HCT116 (cell line): ENCODE measurements around the gene GBP2. TPM values are rescaled to one million over a fixed set of nuclear protein-coding genes. Genes with fewer than 3 reads are reported as not detected.

Experiments used
- ATAC-seq: fragments of 200-7000 bp; cut with Tn5 transposase; 2 replicates; pipeline ENCODE4 v1.9.1; 2020; ENCODE audit warnings: mild to moderate bottlenecking, moderate library complexity
- BruUV-seq: library from RNA; stranded (reverse); fragments of 400-500 nt; replicated peaks from 2 replicates; lab custom pipeline; 2021; lab: Mats Ljungman, UMichigan
- CTCF ChIA-PET: fragments of 300-600 bp; sonication (Branson Sonifier 250); formaldehyde crosslinking; loops from one replicate; lab custom pipeline; 2021; ENCODE audit warnings: antibody characterized with exemption; lab: Charles Lee
- POLR2A ChIA-PET: fragments of 300-600, 350-600 bp; sonication (Branson Sonifier 250); formaldehyde crosslinking; loops from one replicate; lab custom pipeline; 2021; ENCODE audit warnings: antibody characterized with exemption; lab: Charles Lee
- RAD21 ChIA-PET, 2 experiments: fragments of 300-600 bp; sonication (Branson Sonifier 250); formaldehyde crosslinking; loops; one replicate each; lab custom pipeline; 2023; ENCODE audit warnings: low total read pairs in 2 of 2; ENCODE audit not compliant: uncharacterized antibody in 2 of 2, unreplicated experiment in 2 of 2, low non-redundant PET in 1 of 2; lab: Charles Lee
- DNase-seq: peaks from one replicate; pipeline ENCODE4 v3.0.0-alpha.2; 2010; ENCODE audit warnings: low read depth, low spot score
- H2AFZ ChIP-seq: fragments of 200-600 bp; shearing (Covaris generic), sonication (generic); 2 replicates; pipeline ENCODE4 v1.6.1; 2017; ENCODE audit warnings: low read depth, mixed run types, mixed read lengths, antibody characterized with exemption, low read length; ENCODE audit not compliant: poor library complexity, severe bottlenecking
- H3K27ac ChIP-seq: 2 replicates; pipeline ENCODE4 v1.5.1; 2012; ENCODE audit warnings: low read depth, low read length
- H3K27me3 ChIP-seq: fragments of 200-600 bp; sonication (generic); 2 replicates; pipeline ENCODE4 v1.6.1; 2016; ENCODE audit warnings: mixed run types, low read length, mixed read lengths; ENCODE audit not compliant: insufficient read depth
- H3K36me3 ChIP-seq, 2 experiments: fragments of 200-500 bp in 1 of 2; fragments of 200-600 bp in 1 of 2; sonication (Bioruptor generic) in 1 of 2; sonication (generic) in 1 of 2; 2 replicates each; pipeline versions ENCODE4 v1.5.1 to v1.6.1; 2014 to 2016; ENCODE audit warnings: low read length in 2 of 2, inconsistent platforms in 1 of 2, mixed read lengths in 1 of 2, mixed run types in 1 of 2; ENCODE audit not compliant: insufficient read depth in 2 of 2, control insufficient read depth in 1 of 2
- H3K4me1 ChIP-seq, 2 experiments: fragments of 200-600 bp in 1 of 2; sonication (generic) in 1 of 2; 2 replicates each; pipeline versions ENCODE4 v1.5.1 to v1.6.1; 2012 to 2017; ENCODE audit warnings: low read length in 2 of 2, inconsistent platforms in 1 of 2, mild to moderate bottlenecking in 1 of 2, mixed read lengths in 1 of 2, mixed run types in 1 of 2, moderate library complexity in 1 of 2; ENCODE audit not compliant: insufficient read depth in 2 of 2, control insufficient read depth in 1 of 2
- H3K4me2 ChIP-seq: fragments of 200-600 bp; sonication (generic); 2 replicates; pipeline ENCODE4 v1.6.1; 2017; ENCODE audit warnings: mixed run types, low read length, mixed read lengths
- H3K4me3 ChIP-seq, 2 experiments: fragments of 200-600 bp in 1 of 2; sonication (generic) in 1 of 2; replicated peaks in 1 of 2; 2 replicates each; pipeline ENCODE4 v1.5.1; 2011 to 2016; ENCODE audit warnings: low read length in 2 of 2, control low read depth in 1 of 2, low read depth in 1 of 2, mild to moderate bottlenecking in 1 of 2, mixed read lengths in 1 of 2, mixed run types in 1 of 2
- H3K79me2 ChIP-seq: fragments of 200-600 bp; sonication (generic); 2 replicates; pipeline ENCODE4 v1.6.1; 2017; ENCODE audit warnings: mild to moderate bottlenecking, mixed run types, low read length, moderate library complexity, mixed read lengths; ENCODE audit not compliant: insufficient read depth
- H3K9ac ChIP-seq: fragments of 200-600 bp; sonication (generic); 2 replicates; pipeline ENCODE4 v1.6.1; 2016; ENCODE audit warnings: low read length, mixed read lengths
- H3K9me2 ChIP-seq: fragments of 200-600 bp; sonication (generic), shearing (Covaris generic); 2 replicates; pipeline ENCODE4 v1.6.1; 2017; ENCODE audit warnings: mixed run types, mild to moderate bottlenecking, moderate library complexity; ENCODE audit not compliant: insufficient read depth
- H3K9me3 ChIP-seq, 2 experiments: fragments of 200-500 bp in 1 of 2; fragments of 200-600 bp in 1 of 2; sonication (Bioruptor generic) in 1 of 2; sonication (generic) in 1 of 2; 2 replicates each; pipeline ENCODE4 v1.6.1; 2014 to 2017; ENCODE audit warnings: low read length in 2 of 2, mixed read lengths in 2 of 2, inconsistent platforms in 1 of 2, low read depth in 1 of 2, mild to moderate bottlenecking in 1 of 2, mixed run types in 1 of 2, moderate library complexity in 1 of 2; ENCODE audit not compliant: control insufficient read depth in 1 of 2, insufficient read depth in 1 of 2
- H4K20me1 ChIP-seq: fragments of 200-600 bp; sonication (generic), shearing (Covaris generic); 2 replicates; pipeline ENCODE4 v1.6.1; 2017; ENCODE audit warnings: mixed run types, mild to moderate bottlenecking, moderate library complexity; ENCODE audit not compliant: insufficient read depth
- ATF3 ChIP-seq: IDR thresholded peaks from 2 replicates; pipeline ENCODE4 v1.6.1; 2012
- CEBPB ChIP-seq: IDR thresholded peaks from 2 replicates; pipeline ENCODE4 v1.6.1; 2012; ENCODE audit warnings: low read depth
- CTCF ChIP-seq, 3 experiments: fragments of 200-600 bp in 1 of 3; sonication (generic) in 1 of 3; IDR thresholded peaks in 2 of 3; conservative IDR thresholded peaks in 1 of 3; 2 replicates each; pipeline ENCODE4 v1.5.1; 2012 to 2017; ENCODE audit warnings: low read depth in 2 of 3, low read length in 2 of 3, antibody characterized with exemption in 1 of 3, borderline replicate concordance in 1 of 3, control low read depth in 1 of 3, mild to moderate bottlenecking in 1 of 3, mixed read lengths in 1 of 3, mixed run types in 1 of 3, moderate library complexity in 1 of 3; ENCODE audit not compliant: insufficient read depth in 1 of 3
- ELF1 ChIP-seq: IDR thresholded peaks from 2 replicates; pipeline ENCODE4 v1.6.1; 2012; ENCODE audit warnings: low read depth, borderline replicate concordance
- EZH2 ChIP-seq: fragments of 200-600 bp; sonication (generic); IDR thresholded peaks from 2 replicates; pipeline ENCODE4 v1.6.1; 2017; ENCODE audit warnings: antibody characterized with exemption, mixed run types
- EZH2phosphoT487 ChIP-seq: fragments of 200-600 bp; IDR thresholded peaks from 2 replicates; pipeline ENCODE4 v1.6.1; 2018; ENCODE audit warnings: antibody characterized with exemption, borderline replicate concordance
- FOSL1 ChIP-seq: IDR thresholded peaks from 2 replicates; pipeline ENCODE4 v1.6.1; 2012; ENCODE audit warnings: low read depth
- POLR2A ChIP-seq: IDR thresholded peaks from 2 replicates; pipeline ENCODE4 v1.7.0; 2011; ENCODE audit warnings: borderline replicate concordance; ENCODE audit not compliant: insufficient read depth, insufficient read length; ENCODE audit errors: extremely low read depth
- SP1 ChIP-seq: IDR thresholded peaks from 2 replicates; pipeline ENCODE4 v1.6.1; 2012; ENCODE audit warnings: low read depth
- SRF ChIP-seq: IDR thresholded peaks from 2 replicates; pipeline ENCODE4 v1.6.1; 2012; ENCODE audit warnings: low read depth
- TCF7L2 ChIP-seq: IDR thresholded peaks from 2 replicates; pipeline ENCODE4 v1.7.0; 2011; ENCODE audit warnings: borderline replicate concordance, inconsistent platforms; ENCODE audit not compliant: insufficient read depth, insufficient read length; ENCODE audit errors: extremely low read depth
- YY1 ChIP-seq: IDR thresholded peaks from 2 replicates; pipeline ENCODE4 v1.6.1; 2011; ENCODE audit warnings: low read length, low read depth, moderate library complexity, mild to moderate bottlenecking; ENCODE audit not compliant: insufficient replicate concordance; ENCODE audit errors: extremely low read depth
- ZFX ChIP-seq: fragments of 450-650 bp; IDR thresholded peaks from 2 replicates; pipeline ENCODE4 v1.6.1; 2017
- ZNF274 ChIP-seq: fragments of 200-500 bp; sonication (Bioruptor generic); IDR thresholded peaks from 2 replicates; pipeline ENCODE4 v1.6.1; 2014; ENCODE audit warnings: mild to moderate bottlenecking, low read depth, low read length, inconsistent platforms
- intact Hi-C: fragments of 100-400 bp; cut with micrococcal nuclease; formaldehyde crosslinking; loops from 2 replicates; pipeline ENCODE4 v1.10.0; 2022
- total RNA-seq: library from RNA; stranded (reverse); gene quantifications from one replicate; pipeline ENCODE4 v1.2.1, GENCODE V29; 2021; ENCODE audit not compliant: unreplicated experiment

The GBP2 gene
- total RNA-seq, 1 experiment from 2014 or later = 0.98 TPM

- CTCF ChIA-PET = no interaction called here
- no peak overlapping the region for H2AFZ ChIP-seq
- H4K20me1 ChIP-seq = no peaks in the 10 kb centered on the region
- no peak overlapping the region for H3K4me2 ChIP-seq
- POLR2A ChIA-PET = no interaction called here
- intact Hi-C loops = no loop called here
- TF ChIP-seq ZNF274 = no peak
- TF ChIP-seq SP1 = no peak
- no peak for TF ChIP-seq EZH2phosphoT487
- H3K9ac ChIP-seq = no peak overlapping the region
- no peaks in the 10 kb centered on the region for H3K36me3 ChIP-seq
- no peak overlapping the region for H3K27ac ChIP-seq
- H3K9me2 ChIP-seq = no peaks in the 10 kb centered on the region
- no peaks in the 10 kb centered on the region for H3K79me2 ChIP-seq
- RAD21 ChIA-PET = no interaction called here
- H3K4me1 ChIP-seq = no peaks in the 10 kb centered on the region
- peaks cover 0 to 5% of the 10 kb centered on the region in 2 experiments; a peak in 2 of 4 replicates for H3K9me3 ChIP-seq
- no peaks in the 10 kb centered on the region for H3K27me3 ChIP-seq
- no TSS peak for BruUV-seq
- ATAC-seq (no peak), DNase-seq (no peak)
- no peak overlapping the region for H3K4me3 ChIP-seq
Measured at GRCh38 chr1:89098857-89099256, 27.1 kb downstream of the GBP2 start.

- BruUV-seq = no TSS peak
- RAD21 ChIA-PET = no interaction called here
- intact Hi-C loops = no loop called here
Measured at GRCh38 chr1:89095737-89096136, 30.2 kb downstream of the GBP2 start.

More at GRCh38 chr1:89095737-89096136, 30.2 kb downstream of the GBP2 start:
- Histone ChIP-seq H3K9me2 (no peaks in the 10 kb centered on the region), H3K4me3 (no peak overlapping the region), H3K27me3 (no peaks in the 10 kb centered on the region), H3K79me2 (no peaks in the 10 kb centered on the region), H3K4me1 (no peaks in the 10 kb centered on the region), H3K27ac (no peak overlapping the region), H3K9ac (no peak overlapping the region), H3K4me2 (no peak overlapping the region), H3K9me3 (peaks cover 0 to 5% of the 10 kb centered on the region in 2 experiments; a peak in 2 of 4 replicates), H2AFZ (no peak overlapping the region), H3K36me3 (no peaks in the 10 kb centered on the region), H4K20me1 (no peaks in the 10 kb centered on the region)
- DNase-seq (no peak), ATAC-seq (no peak)
- TF ChIP-seq EZH2 = no peak
- TF ChIP-seq SRF = no peak
- TF ChIP-seq SP1 = no peak
- TF ChIP-seq ELF1 = no peak
- no peak for TF ChIP-seq ATF3
- no peak for TF ChIP-seq POLR2A
- no peak for TF ChIP-seq FOSL1
- no peak for TF ChIP-seq ZFX
- no peak for TF ChIP-seq ZNF274
- TF ChIP-seq YY1 = no peak
- no peak for TF ChIP-seq TCF7L2
- TF ChIP-seq CEBPB = no peak
- TF ChIP-seq CTCF (IDR thresholded peaks at IDR 0.05 in 2 of 3, conservative IDR thresholded peaks at IDR 0.05 in 1 of 3; ENCODE audit: borderline replicate concordance in 1 of 3, insufficient read depth in 1 of 3, low read depth in 2 of 3, low read length in 2 of 3) = no peak
- TF ChIP-seq EZH2phosphoT487 = no peak
- ChIA-PET POLR2A (no interaction called here), CTCF (no interaction called here)
